HG02973 (cell line): Measurements from ENCODE around the gene SLC17A3.

Experiments used
- ATAC-seq: cut with Tn5 transposase; IDR thresholded peaks from one replicate; pipeline ENCODE4 v1.9.1; 2021; ENCODE audit warnings: moderate library complexity; ENCODE audit not compliant: unreplicated experiment

SLC17A3 gene

GRCh38 chr6:25889877-25890853 lies 16.1 kb upstream of the SLC17A3 start:
- ATAC-seq, result no peak

DNA sequence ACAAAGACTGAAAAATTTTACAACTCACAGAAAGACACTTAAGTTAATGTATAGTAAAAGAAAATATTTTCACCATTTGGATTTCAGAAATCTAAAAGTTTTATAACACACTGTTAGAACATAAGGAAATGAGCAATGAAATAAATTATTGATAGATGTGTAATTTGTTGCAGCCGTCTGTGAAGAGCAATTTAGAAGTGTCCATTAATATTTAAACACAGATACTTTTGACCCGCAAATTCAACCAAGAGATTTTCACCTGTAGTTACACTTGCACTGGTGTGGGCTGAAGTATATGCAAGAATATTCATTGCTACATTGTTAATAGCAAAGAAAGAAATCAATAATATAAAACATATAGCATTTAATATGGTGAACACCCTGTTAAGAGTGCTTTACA lies 14.6 kb upstream of the SLC17A3 start:
- no peak for ATAC-seq

GRCh38 chr6:25886066-25886465 lies 12.0 kb upstream of the SLC17A3 start:
- no peak for ATAC-seq

DNA sequence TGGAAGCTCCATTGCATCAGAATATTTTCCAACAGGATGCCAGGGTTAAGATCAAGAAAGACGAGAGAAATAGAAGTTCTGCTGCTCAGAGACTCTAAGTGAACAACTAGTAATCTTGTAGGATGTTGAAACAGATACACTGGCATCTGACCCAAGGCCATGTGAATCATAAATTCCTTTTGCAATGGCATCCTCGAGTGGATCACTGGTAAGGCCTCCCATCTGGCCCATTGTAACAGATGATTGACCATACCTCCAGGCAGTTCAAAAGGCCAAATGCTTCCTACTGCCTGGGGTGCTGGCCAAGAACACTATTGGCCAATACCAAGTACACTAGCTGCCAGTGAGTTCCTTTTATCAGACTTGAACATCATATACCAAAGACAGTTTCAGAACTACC lies 9.9 kb upstream of the SLC17A3 start:
- no peak for ATAC-seq

DNA sequence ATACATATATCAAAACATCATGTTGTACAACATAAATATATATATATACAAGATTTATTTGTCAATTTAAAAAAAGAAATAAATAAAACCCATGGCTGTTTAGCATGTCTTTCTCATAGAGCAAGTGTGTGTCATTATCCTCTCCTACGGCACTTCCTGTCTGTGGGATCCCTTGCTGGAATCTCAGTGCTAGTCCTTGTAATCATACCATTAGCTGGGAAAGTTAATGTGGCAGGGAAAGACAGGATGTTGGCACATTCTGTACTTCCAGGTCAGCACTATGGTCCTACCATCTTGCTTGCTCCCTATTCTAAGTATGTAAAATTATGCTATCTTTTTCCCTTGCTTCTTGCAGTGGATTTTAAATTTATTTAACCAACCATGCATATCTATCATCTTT lies 9.5 kb upstream of the SLC17A3 start:
- ATAC-seq, result no peak

DNA sequence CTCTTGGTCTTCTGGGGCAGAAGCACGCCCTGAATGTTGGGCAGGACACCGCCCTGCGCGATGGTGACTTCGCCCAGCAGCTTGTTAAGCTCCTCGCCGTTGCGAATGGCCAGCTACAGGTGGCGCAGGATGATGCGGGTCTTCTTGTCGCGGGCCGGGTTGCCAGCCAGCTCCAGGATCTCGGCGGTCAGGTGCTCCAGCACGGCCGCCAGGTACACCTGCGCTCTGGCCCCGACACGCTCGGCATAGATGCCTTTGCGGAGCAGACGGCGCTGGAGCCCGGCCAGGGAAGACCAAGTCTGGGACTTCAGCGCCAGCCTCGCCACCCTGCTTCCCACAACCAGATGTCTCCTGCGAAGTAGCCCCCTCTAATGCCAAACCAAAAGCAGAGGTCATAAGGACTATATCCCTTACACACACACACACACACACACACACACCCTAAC lies 8.0 kb upstream of the SLC17A3 start:
- ATAC-seq, result no peak

GRCh38 chr6:25880601-25881000 lies 6.6 kb upstream of the SLC17A3 start:
- ATAC-seq, result no peak

DNA sequence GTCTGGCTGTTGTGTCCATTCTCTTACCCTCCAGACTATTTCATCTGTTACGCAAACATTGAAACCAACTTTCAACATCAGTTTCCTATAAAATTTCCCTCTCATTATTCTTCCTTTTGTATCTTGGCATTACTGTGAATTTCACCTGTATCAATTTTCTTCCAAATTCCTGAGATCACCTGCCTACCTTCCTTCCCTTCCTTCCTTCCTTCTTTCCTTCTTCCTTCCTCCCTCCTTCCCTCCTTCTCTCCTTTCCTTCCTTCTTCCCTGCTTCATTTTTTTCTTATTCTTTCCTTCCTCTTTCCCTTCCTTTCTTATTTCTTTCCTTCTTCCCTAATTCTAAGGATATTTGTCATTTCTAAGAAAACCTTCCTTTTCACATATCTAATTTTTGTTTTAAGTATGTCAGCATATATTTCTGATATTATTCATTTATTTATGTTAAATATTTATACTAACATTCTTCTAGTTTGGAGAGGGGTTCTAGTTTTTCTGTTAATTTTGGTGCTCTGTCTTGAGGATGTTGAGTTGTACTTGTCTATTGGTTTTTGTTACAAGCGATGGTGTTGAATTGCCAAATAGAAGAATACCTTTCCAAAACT lies 4.8 kb upstream of the SLC17A3 start:
- no peak for ATAC-seq

GRCh38 chr6:25875926-25876602 lies 2.0 kb upstream of the SLC17A3 start:
- ATAC-seq, result no peak

DNA sequence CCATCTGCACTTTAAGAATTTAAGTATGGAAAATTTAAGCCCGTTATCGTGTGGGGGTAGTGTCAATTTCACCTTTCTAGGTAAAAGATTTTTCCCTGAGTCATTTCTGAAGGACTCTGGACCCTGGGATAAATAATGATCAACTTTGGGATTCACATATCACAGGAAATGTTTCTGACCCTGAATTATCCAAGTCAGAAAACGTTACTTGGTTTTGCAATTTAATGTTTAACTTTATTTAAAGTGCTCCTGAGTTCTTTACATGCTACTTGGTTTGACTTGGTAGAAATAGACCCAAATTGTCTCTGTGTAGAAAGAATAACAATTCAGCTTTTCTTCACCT lies 1.5 kb upstream of the SLC17A3 start:
- no peak for ATAC-seq

DNA sequence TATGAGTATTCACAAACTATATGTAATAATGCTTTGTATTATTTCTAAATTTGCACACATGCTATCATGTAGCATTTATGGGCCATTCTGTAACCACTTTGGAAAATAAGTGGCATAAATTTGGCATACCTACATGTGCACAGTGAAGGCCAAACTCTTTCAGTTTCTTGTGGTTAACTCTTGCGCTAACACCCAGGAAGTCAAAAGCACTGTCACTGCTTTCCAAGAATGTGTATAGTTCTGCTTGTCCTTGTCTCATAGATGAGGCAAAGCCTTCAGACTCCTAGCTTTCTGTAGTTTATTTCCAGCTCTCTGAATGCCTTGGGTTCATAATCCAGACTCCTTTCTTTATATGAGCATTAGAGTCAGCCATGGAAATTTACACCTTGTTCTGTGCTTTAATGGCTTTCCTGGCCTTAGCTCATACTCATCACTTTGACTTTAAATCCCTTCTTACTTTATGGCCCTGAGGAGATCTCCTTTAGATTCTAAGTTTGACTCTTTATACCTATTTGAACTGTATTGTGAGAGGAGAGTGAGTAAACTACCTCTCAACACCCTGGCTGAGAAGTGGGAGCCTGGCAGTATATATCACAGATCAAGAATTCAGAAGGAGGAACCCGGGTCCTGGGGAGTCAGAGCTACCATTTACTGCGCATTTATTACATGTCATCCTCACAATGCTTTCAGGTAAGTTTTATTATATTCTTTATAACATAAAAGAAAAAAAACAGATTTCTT lies 949 bp upstream of the SLC17A3 start:
- ATAC-seq, result no peak

- ATAC-seq, result no peak
Observed at GRCh38 chr6:25872814-25873213, 1.2 kb downstream of the SLC17A3 start.

DNA sequence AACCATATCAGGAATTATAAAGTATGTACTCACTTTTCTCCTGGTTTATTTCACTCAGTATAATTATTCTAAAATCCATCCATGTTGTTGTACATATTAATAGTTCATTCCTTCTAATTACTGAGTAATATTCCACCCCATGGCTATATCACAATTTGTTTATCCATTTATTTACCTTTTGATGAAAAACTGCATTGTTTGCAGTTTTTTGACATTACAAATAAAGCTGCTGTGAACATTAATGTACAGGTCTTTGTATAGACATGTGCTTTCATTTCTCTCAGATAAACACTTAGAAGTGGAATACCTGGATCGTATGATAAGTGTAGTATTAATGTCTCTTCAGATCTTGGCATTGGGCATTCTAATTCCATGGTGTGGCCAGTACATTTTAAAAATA lies 4.2 kb downstream of the SLC17A3 start:
- ATAC-seq, result no peak

GRCh38 chr6:25868436-25869183 lies 5.4 kb downstream of the SLC17A3 start:
- ATAC-seq, result no peak

DNA sequence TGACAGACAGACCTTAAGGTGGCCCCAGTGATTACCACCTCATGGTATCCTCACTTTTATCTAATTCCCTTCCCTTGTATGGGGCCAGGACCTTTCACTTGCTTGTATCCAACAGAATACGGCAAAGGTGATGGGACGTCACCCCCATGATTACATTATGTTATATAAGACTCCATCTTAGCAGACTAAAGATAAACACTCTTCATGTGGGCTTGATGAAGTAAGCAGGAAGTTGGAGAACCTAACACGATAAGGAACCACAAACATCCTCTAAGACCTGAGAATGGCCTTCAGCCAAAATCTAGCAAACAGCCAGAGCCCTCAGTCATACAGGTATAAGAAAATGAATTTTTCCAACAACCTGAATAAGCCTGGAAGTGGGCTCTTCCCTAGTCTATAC lies 8.0 kb downstream of the SLC17A3 start:
- ATAC-seq, result no peak

DNA sequence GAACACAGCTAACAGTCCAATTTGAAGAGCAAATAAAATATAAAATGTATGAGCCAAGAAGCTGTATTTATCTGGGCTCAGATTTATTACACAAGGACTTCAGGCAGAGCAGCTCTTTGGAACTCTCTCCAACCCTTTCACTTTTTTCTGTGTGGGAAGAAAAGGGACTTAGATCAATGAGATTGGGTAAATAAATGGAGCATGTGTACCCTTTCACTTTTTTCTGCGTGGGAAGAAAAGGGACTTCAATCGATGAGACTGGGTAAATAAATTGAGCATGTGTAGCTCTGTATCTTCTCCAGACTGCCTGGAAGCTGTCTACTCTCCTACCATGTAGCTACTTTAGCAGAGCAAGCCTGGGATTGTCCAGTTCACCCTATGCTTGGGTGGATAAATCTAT lies 10.7 kb downstream of the SLC17A3 start:
- no peak for ATAC-seq

GRCh38 chr6:25862199-25862598 lies 11.8 kb downstream of the SLC17A3 start:
- ATAC-seq, result no peak

GRCh38 chr6:25852756-25853155 lies 21.3 kb downstream of the SLC17A3 start:
- no peak for ATAC-seq

DNA sequence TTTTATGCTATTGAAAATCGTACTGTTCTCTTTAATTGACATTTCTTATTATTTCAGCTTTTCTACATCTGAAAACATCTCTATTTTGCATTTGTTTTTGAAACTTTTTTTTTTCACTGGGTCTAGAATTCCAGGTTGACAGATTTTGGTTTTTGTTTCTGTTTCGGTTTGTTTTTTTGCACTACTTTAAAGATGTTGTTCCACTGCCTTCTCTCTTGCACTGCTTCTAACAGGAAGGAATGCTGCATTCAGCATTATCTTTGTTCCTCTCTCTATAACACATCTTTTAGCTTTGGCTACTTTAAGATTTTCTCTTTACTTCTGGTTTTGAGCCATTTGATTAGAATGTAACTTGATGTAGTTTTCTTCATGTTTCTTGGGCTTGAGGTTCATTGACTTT lies 22.1 kb downstream of the SLC17A3 start:
- ATAC-seq, result no peak

GRCh38 chr6:25844518-25844917 lies 29.5 kb downstream of the SLC17A3 start:
- ATAC-seq, result no peak
